ENCODE measurements around the gene OXCT1. TPM values are rescaled to one million over a fixed set of nuclear protein-coding genes. Genes with fewer than 3 reads are reported as not detected.

Gene OXCT1
- 27.3 and 27.4 TPM in 2 replicates for total RNA-seq

GRCh38 chr5:41869724-41870626, at the start of gene OXCT1:
Gene OXCT1 (minus strand): TSS chr5:41870425. CDS start chr5:41870358, 67 bp downstream.
- H3K27me3 Mint-ChIP-seq: no peaks in the 10 kb centered on the region
- TF ChIP-seq CTCF (IDR thresholded peaks at IDR 0.05): no peak
- POLR2A ChIA-PET: interaction anchor here (1.0 to 2.9 kb wide), 3 partner anchors 34 to 55 kb away, joined by 3 to 40 read pairs (median 13); partner anchors contain the start of genes FBXO4 and RIMOC1
- CTCF ChIA-PET: interaction anchor here (0.5 to 1.7 kb wide), 3 partner anchors 13 to 188 kb away, joined by 3 to 4 read pairs (median 3); no protein-coding TSS in a partner anchor
- H3K4me3 Mint-ChIP-seq: peak within 1 kb of the TSS; percentile 93
- peak; percentile 82 for DNase-seq
- H3K27ac Mint-ChIP-seq: peak within 1 kb of the TSS; percentile 91
- ATAC-seq (ENCODE audit: low read depth): peak; percentile 95
- peaks cover 5% of the 10 kb centered on the region for H3K36me3 Mint-ChIP-seq (ENCODE audit: low read depth)
- no peaks in the 10 kb centered on the region for H3K9me3 Mint-ChIP-seq
- intact Hi-C loops (cut with micrococcal nuclease): loop anchor here (1.0 kb wide), 4 partner anchors 34 to 1613 kb away; partner anchors contain the start of genes FBXO4, HMGCS1, RIMOC1 and TMEM267
- H3K4me1 Mint-ChIP-seq: peaks cover 32% of the 10 kb centered on the region

GRCh38 chr5:41918105-41918504, 47.9 kb upstream of the OXCT1 start:
- no peaks in the 10 kb centered on the region for H3K27me3 Mint-ChIP-seq
- H3K27ac Mint-ChIP-seq: peak overlapping the region; percentile 42
- intact Hi-C loops (cut with micrococcal nuclease): loop anchor here (1.0 kb wide), 1 partner anchor 8 kb away; no protein-coding TSS in a partner anchor
- ChIA-PET POLR2A (interaction anchor here (0.7 kb wide), 1 partner anchor 16 kb away, joined by 3 read pairs; no protein-coding TSS in a partner anchor), CTCF (no interaction called here)
- ATAC-seq (ENCODE audit: low read depth) (no peak), DNase-seq (no peak)
- peaks cover 10% of the 10 kb centered on the region for H3K4me1 Mint-ChIP-seq
- H3K9me3 Mint-ChIP-seq: no peaks in the 10 kb centered on the region
- TF ChIP-seq CTCF (IDR thresholded peaks at IDR 0.05): no peak
- H3K36me3 Mint-ChIP-seq (ENCODE audit: low read depth): peaks cover 72% of the 10 kb centered on the region
- no peak overlapping the region for H3K4me3 Mint-ChIP-seq

- ChIA-PET CTCF (no interaction called here), POLR2A (no interaction called here)
- peaks cover 31% of the 10 kb centered on the region for H3K4me1 Mint-ChIP-seq
- ATAC-seq (ENCODE audit: low read depth) (no peak), DNase-seq (no peak)
- intact Hi-C loops (cut with micrococcal nuclease): loop anchor here (10.0 kb wide), 1 partner anchor 1156 kb away; no protein-coding TSS in a partner anchor
- H3K9me3 Mint-ChIP-seq: no peaks in the 10 kb centered on the region
- H3K36me3 Mint-ChIP-seq (ENCODE audit: low read depth): peaks cover 75% of the 10 kb centered on the region
- no peaks in the 10 kb centered on the region for H3K27me3 Mint-ChIP-seq
- H3K4me3 Mint-ChIP-seq: no peak overlapping the region
- no peak for TF ChIP-seq CTCF (IDR thresholded peaks at IDR 0.05)
- H3K27ac Mint-ChIP-seq: no peak overlapping the region
These were observed 38.3 kb upstream of the OXCT1 start for GRCh38 chr5:41908374-41909079.

GRCh38 chr5:41906151-41906550, 35.9 kb upstream of the OXCT1 start:
- peaks cover 34% of the 10 kb centered on the region for H3K4me1 Mint-ChIP-seq
- CTCF ChIA-PET: interaction anchor here (2.3 kb wide), 1 partner anchor 49 kb away, joined by 7 read pairs; no protein-coding TSS in a partner anchor
- H3K4me3 Mint-ChIP-seq: no peak overlapping the region

More at GRCh38 chr5:41906151-41906550, 35.9 kb upstream of the OXCT1 start:
- Mint-ChIP-seq H3K27ac (no peak overlapping the region), H3K27me3 (peaks cover 4% of the 10 kb centered on the region), H3K36me3 (ENCODE audit: low read depth) (peaks cover 54% of the 10 kb centered on the region), H3K9me3 (no peaks in the 10 kb centered on the region)
- no peak for DNase-seq
- TF ChIP-seq CTCF (IDR thresholded peaks at IDR 0.05): no peak
- intact Hi-C loops (cut with micrococcal nuclease): loop anchor here (10.0 kb wide), 1 partner anchor 1159 kb away; no protein-coding TSS in a partner anchor
- no peak for ATAC-seq (ENCODE audit: low read depth)
- POLR2A ChIA-PET: interaction anchor here (2.6 kb wide), 1 partner anchor 19 kb away, joined by 74 read pairs; the partner anchor contains the start of gene FBXO4
